ENCODE data around the gene CDKAL1.

DNA sequence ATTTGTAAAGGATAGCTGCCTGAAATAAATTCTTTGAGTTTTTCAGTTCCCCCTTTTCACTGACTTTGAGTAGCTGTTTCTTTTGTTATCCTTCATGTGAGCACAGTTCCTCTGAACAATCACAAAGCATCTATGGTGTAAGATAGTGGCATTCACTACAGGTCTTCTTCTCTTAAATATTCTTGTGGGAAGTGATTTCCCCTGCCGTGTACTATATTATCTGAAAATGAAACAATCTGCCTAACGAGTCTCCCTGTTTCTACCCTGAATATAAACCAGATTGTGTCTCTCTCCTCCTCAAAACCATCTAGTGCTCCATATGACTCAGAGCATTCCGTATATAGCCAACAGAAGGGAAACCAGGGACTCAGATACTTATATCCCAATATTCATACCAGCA lies 679.2 kb downstream of the CDKAL1 start:
- TF ChIP-seq, protein P1, sequence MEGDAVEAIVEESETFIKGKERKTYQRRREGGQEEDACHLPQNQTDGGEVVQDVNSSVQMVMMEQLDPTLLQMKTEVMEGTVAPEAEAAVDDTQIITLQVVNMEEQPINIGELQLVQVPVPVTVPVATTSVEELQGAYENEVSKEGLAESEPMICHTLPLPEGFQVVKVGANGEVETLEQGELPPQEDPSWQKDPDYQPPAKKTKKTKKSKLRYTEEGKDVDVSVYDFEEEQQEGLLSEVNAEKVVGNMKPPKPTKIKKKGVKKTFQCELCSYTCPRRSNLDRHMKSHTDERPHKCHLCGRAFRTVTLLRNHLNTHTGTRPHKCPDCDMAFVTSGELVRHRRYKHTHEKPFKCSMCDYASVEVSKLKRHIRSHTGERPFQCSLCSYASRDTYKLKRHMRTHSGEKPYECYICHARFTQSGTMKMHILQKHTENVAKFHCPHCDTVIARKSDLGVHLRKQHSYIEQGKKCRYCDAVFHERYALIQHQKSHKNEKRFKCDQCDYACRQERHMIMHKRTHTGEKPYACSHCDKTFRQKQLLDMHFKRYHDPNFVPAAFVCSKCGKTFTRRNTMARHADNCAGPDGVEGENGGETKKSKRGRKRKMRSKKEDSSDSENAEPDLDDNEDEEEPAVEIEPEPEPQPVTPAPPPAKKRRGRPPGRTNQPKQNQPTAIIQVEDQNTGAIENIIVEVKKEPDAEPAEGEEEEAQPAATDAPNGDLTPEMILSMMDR (conservative IDR thresholded peaks at IDR 0.05; ENCODE audit: low read length) = no peak
- no peak for TF ChIP-seq EZH2phosphoT487 (IDR thresholded peaks at IDR 0.05; ENCODE audit: borderline replicate concordance)
